Femur (tissue), 1 donor: ENCODE data around the gene WWC1.
"Not testable (repeated sequence)": the region's sequence is repeated elsewhere in the genome, so short reads cannot be mapped to it uniquely, and the experiment has no call there.

Source experiments
- DNase-seq: peaks from one replicate; pipeline ENCODE4 v3.0.0-alpha.2; 2017

The WWC1 gene

DNA sequence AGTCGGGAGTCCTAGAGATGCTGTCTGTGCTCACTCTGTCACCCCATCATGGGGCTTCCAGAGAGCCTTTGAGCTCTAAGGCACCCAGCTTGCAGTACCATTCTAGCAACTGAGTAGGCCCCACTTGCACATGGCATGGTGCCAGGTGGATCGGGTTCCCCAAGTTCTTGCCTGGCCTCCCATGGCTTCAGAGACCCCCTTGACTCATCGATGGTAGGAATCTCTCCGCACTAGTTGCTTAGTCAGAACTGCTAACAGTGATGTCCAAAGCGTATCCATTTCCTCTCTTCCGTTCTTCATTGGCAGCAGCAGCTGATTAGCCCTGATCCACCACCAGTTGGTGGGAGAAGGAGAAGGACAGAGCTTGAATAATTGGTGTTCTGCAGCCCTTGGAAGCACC is 124.5 kb downstream of the WWC1 start:
- DNase-seq, result no peak

- DNase-seq, result no peak
Measured at GRCh38 chr5:168417731-168418429, 126.4 kb downstream of the WWC1 start.

DNA sequence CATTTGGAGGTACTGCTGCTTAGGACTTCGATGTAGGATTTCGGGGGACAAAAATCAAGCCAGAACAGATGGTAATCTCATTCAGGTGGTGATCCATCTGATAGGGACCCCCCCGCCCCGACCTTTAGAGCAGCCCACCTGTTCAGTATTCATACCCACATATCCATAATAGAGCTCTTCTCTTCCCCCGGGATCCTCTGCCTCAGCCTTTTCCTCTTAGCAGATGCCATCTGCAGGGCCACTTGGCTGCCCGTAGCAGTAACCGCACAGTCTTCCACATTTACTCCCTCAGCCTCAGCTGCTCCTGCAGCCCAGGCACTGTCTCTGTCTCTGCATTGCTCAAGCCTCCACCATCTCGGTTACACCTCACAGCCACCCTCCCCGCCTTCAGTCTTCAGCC is 129.0 kb downstream of the WWC1 start:
- DNase-seq, result no peak

DNA sequence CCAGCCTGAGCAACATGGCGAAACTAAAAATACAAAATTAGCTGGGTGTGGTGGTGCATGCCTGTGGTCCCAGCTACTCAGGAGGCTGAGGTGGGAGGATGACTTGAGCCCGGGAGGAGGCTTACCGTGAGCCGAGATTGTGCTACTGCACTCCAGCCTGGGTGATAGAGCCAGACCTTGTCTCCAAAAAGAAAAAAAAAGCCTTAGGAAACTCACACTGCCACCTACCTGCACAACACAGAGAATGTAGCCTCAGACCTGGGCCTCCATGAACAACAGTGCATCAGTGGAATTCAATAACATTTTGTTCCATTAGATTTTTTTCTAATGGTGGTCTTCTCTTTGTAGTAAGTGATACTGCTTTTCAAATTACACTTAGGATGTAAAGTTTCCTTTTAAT is 131.0 kb downstream of the WWC1 start:
- no peak for DNase-seq

- DNase-seq, result no peak
Measured at GRCh38 chr5:168423478-168423877, 132.0 kb downstream of the WWC1 start.

- no peak for DNase-seq
Measured at GRCh38 chr5:168423971-168424370, 132.5 kb downstream of the WWC1 start.

- DNase-seq, result no peak
Measured at GRCh38 chr5:168424594-168425323, 133.3 kb downstream of the WWC1 start.

DNA sequence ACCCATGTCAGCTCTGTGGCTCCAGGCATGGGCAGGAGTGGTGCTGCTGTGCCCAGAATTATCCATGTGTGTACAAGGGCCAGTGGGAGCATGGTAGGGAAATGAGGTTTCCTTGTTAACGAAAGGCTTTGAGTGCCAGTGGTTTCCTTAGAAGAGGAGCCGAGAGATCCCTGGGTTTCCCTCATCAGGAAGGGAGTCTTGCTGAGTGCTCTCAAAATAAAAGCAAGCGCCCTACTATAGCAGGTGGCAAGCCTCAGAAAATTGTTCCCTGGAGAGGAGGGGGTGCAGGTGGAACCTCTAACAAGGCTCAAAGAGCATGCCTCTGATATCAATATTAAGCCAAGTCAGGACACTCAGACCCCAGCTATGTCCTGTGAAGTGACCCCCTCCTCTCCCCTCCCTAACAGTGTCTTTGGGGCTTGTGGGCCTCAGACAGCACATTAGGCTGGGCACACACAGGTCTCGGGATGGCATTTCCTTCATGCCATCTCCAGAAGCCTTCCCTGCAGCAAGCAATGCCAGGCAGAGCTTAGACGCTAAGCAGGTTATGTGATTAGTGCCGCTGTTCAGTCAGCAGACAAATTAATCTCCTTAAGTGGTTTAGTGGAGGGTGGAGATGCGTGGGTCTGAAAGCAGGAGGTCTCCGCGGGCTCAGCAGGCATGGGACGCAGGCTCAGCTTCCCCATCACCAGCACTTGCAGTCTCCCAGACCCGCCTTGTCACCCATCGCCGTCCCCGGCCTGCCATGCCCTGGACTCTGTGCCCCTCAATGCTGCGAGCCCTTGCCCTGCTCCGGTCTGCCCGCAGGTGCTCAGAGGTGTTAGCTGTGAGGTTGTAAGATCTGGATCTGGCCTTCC is 134.8 kb downstream of the WWC1 start:
- DNase-seq, result no peak

- no peak for DNase-seq
Measured at GRCh38 chr5:168426864-168427172, 135.4 kb downstream of the WWC1 start.

GRCh38 chr5:168427224-168427623 is 135.8 kb downstream of the WWC1 start:
- DNase-seq, result no peak

- no peak for DNase-seq
Measured at GRCh38 chr5:168428552-168428951, 137.1 kb downstream of the WWC1 start.

GRCh38 chr5:168430296-168430695 is 138.9 kb downstream of the WWC1 start:
- no peak for DNase-seq

DNA sequence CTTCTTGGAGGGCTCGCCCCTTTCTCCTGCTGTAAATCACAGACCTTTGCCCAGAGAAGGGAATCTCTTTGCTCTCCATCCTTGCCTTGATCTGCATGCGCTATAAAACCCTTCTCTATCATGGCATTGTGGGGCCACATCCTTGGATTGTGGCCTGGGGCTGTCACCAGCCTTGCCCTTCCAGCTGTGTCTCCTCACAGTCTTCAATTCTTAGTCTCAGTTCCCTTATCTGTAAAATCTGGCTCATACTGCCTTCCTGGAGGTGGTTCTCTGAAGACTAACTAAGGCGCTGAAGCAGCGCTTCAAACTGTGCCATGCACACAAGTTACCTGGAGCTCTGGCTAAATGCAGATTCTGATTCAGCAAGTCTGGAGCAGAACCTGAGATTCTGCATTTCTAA is 141.5 kb downstream of the WWC1 start:
- no peak for DNase-seq

DNA sequence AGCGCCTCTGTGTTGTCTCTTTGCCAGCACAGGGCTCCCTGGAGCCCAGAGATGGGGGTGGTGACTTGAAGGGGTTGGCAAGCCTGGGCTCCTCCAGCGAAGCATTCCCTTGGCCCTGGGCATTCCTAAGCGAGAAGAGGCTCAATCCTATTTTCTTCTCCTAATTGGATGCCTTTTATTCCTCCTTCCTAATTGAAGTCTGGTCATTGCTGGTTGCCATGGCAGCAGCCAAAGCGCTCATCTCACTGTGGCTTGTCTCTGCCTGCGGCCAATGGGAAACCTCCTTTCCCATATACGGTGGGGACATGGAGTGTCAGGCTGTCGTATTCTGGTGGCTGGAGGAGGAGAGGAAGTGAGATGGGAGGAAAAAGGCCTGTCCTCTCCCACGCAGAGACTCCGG is 142.6 kb downstream of the WWC1 start:
- DNase-seq, result no peak

GRCh38 chr5:168434746-168435321 is 143.4 kb downstream of the WWC1 start:
- DNase-seq, result no peak

DNA sequence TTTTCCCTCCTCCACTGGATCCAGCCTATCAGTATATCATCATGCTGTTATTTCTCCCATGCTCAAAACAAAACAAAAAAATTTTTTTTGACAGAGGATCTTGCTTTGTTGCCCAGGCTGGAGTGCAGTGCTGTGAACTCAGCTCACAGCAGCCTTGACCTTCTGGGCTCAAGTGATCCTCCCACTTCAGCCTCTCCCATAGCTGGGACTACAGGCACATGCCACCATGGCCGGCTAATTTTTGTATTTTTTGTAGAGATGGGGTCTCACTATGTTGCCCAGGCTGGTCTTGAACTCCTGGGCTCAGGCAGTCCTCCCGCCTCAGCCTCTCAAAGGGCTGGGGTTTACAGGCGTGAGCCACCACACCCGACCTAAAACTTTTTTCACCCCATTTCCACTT is 143.9 kb downstream of the WWC1 start:
- not testable (repeated sequence) for DNase-seq

DNA sequence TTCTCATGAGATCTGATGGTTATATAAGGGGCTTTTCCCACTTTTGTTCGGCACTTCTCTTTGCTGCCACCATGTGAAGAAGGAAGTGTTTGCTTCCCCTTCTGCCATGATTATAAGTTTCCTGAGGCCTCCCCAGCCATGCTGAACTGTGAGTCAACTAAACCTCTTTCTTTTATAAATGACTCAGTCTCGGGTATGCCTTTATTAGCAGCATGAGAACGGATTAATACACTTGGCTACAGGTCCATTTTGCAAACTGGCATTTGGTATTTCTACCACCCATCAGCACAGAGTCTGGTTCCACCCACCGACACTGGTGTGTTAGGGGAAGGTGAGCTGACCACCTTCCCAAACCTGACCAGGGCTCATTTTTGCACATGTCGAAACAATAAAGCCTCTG is 146.9 kb downstream of the WWC1 start:
- no peak for DNase-seq

- DNase-seq, result no peak
Measured at GRCh38 chr5:168443533-168443932, 152.1 kb downstream of the WWC1 start.

DNA sequence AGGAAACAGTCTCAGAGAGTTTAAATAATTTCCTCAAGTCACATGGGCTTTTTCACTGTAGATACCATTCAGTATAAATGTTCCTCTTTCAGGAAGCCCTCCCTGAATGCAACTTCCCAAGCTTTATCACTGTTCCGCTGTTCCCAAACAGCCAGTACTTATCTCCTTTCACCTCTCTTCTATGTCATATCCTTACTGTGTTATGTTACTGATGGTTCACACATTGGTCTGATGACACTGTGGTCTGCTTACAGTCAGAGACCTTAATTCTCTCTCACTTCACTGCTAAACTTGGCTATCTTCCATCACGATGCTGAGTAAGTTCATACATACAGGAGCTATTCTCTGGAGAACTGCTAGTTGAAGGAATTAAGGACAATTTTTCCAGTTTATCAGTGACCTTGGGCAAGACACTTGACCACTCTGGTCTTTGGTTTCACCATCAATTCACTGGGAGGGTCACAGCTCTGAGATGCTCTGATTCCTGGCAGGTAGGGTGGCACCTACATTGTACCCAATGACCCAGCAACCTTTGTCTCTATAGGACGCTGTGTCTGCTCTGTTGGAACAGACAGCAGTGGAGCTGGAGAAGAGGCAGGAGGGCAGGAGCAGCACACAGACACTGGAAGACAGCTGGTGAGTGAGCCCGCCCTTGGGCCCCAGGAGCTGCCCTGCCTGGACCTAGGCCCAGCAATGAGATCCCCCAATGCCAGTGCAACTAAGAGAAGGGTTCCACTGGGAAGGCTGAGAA is 152.7 kb downstream of the WWC1 start:
- no peak for DNase-seq

DNA sequence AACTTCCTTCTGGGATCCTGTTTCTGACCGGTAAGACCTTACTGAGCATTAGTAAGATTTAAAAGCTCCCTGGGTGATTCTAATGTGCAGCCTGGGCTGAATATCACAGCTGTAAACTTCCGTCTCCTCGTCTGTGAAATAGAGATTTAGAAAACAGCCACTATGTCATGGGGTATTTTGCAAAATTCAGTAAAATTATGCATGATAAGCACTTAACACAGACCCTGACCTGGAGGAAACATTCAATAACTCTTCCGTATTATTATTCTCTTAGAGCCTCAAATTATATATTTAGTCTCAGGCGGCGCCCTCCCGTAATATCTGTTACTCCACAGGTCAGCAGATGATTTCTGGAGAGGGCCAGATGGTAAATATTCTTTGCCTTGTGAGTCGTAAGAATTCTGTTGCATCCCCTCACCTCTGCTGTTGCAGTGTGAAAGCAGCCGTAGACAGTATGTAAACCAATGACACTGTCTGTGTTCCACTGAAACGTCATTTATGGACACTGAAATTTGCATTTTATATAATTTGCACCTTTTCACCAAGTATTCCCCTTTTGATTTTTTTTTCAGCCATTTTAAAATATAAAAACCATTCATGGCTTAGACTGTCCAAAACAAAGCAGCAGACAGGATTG is 155.7 kb downstream of the WWC1 start:
- DNase-seq, result no peak

DNA sequence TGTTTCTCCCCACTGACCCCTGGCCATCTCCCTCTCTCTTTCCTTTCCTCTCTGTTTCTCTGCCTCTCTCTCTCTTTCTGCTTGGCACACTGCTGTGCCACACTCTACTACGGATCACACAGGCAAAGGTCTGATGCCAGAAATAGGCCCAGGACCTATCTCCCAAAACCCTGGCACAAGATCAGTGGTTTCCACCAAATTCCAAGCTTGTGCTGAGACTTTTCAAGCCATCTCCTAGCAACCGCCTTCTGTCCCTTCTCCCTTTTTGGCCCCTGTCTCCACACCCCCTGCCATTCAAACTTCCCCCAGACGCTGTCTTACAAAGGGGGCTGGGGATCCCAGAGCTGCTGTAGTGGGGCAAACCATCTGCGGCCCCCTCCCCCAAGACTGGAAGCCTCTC is 156.4 kb downstream of the WWC1 start:
- DNase-seq, result no peak

DNA sequence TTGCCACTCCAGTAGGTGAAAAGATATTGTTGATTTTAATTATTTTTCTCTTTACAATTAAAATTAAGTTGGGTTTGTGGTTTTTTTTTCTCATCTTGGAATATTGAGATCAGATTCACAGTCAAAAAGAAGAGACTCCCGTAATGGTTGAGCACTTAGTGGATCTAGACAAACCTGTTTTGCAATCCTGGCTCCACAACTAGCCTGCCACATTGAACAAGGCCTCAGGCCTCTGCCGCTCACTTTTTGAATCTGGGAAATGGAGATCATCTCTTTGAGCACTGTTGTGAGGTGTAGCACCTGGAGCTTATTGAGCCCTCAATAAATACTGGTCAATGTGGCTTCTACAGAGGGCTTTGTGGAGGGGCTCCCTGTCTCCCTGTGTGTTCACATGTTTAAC is 157.7 kb downstream of the WWC1 start:
- no peak for DNase-seq
